NCI-H2029 treated with DMSO at 0.1 percent for 48 hours (cell line): Measurements from ENCODE around the gene MEGF10.

Experiments used
- DNase-seq: peaks from one replicate; lab custom pipeline; 2025; lab: John Stamatoyannopoulos, UW

MEGF10 gene

GRCh38 chr5:127326976-127327755 lies 36.6 kb downstream of the MEGF10 start:
- DNase-seq: no peak

- DNase-seq: no peak
Measured at GRCh38 chr5:127330116-127330515, 39.5 kb downstream of the MEGF10 start.

GRCh38 chr5:127331890-127332649 lies 41.5 kb downstream of the MEGF10 start:
- DNase-seq: no peak

GRCh38 chr5:127333483-127333882 lies 42.9 kb downstream of the MEGF10 start:
- no peak for DNase-seq

- no peak for DNase-seq
Measured at GRCh38 chr5:127335381-127335780, 44.8 kb downstream of the MEGF10 start.

- DNase-seq: no peak
Measured at GRCh38 chr5:127337876-127338275, 47.3 kb downstream of the MEGF10 start.

GRCh38 chr5:127338501-127338900 lies 47.9 kb downstream of the MEGF10 start:
- no peak for DNase-seq

GRCh38 chr5:127340606-127341005 lies 50.0 kb downstream of the MEGF10 start:
- no peak for DNase-seq

- no peak for DNase-seq
Measured at GRCh38 chr5:127342364-127342763, 51.8 kb downstream of the MEGF10 start.

GRCh38 chr5:127343313-127343712 lies 52.7 kb downstream of the MEGF10 start:
- no peak for DNase-seq

- DNase-seq: no peak
Measured at GRCh38 chr5:127343866-127344265, 53.3 kb downstream of the MEGF10 start.

- DNase-seq: no peak
Measured at GRCh38 chr5:127344931-127345330, 54.3 kb downstream of the MEGF10 start.

- no peak for DNase-seq
Measured at GRCh38 chr5:127351418-127351817, 60.8 kb downstream of the MEGF10 start.

GRCh38 chr5:127352068-127352467 lies 61.5 kb downstream of the MEGF10 start:
- no peak for DNase-seq

GRCh38 chr5:127353327-127353726 lies 62.7 kb downstream of the MEGF10 start:
- DNase-seq: no peak

GRCh38 chr5:127353796-127354195 lies 63.2 kb downstream of the MEGF10 start:
- DNase-seq: no peak

GRCh38 chr5:127355337-127355736 lies 64.7 kb downstream of the MEGF10 start:
- no peak for DNase-seq

- DNase-seq: no peak
Measured at GRCh38 chr5:127358284-127358683, 67.7 kb downstream of the MEGF10 start.

GRCh38 chr5:127358740-127359139 lies 68.1 kb downstream of the MEGF10 start:
- DNase-seq: no peak

GRCh38 chr5:127359502-127359901 lies 68.9 kb downstream of the MEGF10 start:
- DNase-seq: no peak

GRCh38 chr5:127363403-127363802 lies 72.8 kb downstream of the MEGF10 start:
- DNase-seq: no peak

- no peak for DNase-seq
Measured at GRCh38 chr5:127367029-127367428, 76.4 kb downstream of the MEGF10 start.

GRCh38 chr5:127367946-127368465 lies 77.4 kb downstream of the MEGF10 start:
- DNase-seq: no peak
